RPMI7951 (cell line): Measurements from ENCODE around the gene ARHGAP31. TPM values are rescaled to one million over a fixed set of nuclear protein-coding genes. Genes with fewer than 3 reads are reported as not detected.
"Not testable (repeated sequence)": the region's sequence is repeated elsewhere in the genome, so short reads cannot be mapped to it uniquely, and the experiment has no call there.

ENCODE experiments used
- DNase-seq: peaks from one replicate; pipeline ENCODE4 v3.0.0-alpha.2; 2012; ENCODE audit warnings: low read depth
- total RNA-seq: library from RNA; depleted of rRNA; stranded (reverse); fragments of >200 nt; shearing (Covaris generic); gene quantifications from 2 replicates; pipeline ENCODE4 v1.2.3, GENCODE V29; 2014; rRNA removed

ARHGAP31 gene, protein sequence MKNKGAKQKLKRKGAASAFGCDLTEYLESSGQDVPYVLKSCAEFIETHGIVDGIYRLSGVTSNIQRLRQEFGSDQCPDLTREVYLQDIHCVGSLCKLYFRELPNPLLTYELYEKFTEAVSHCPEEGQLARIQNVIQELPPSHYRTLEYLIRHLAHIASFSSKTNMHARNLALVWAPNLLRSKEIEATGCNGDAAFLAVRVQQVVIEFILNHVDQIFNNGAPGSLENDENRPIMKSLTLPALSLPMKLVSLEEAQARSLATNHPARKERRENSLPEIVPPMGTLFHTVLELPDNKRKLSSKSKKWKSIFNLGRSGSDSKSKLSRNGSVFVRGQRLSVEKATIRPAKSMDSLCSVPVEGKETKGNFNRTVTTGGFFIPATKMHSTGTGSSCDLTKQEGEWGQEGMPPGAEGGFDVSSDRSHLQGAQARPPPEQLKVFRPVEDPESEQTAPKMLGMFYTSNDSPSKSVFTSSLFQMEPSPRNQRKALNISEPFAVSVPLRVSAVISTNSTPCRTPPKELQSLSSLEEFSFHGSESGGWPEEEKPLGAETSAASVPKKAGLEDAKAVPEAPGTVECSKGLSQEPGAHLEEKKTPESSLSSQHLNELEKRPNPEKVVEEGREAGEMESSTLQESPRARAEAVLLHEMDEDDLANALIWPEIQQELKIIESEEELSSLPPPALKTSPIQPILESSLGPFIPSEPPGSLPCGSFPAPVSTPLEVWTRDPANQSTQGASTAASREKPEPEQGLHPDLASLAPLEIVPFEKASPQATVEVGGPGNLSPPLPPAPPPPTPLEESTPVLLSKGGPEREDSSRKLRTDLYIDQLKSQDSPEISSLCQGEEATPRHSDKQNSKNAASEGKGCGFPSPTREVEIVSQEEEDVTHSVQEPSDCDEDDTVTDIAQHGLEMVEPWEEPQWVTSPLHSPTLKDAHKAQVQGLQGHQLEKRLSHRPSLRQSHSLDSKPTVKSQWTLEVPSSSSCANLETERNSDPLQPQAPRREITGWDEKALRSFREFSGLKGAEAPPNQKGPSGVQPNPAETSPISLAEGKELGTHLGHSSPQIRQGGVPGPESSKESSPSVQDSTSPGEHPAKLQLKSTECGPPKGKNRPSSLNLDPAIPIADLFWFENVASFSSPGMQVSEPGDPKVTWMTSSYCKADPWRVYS (N-terminal part only)
- 4.2 and 4.7 TPM in 2 replicates for total RNA-seq

DNA sequence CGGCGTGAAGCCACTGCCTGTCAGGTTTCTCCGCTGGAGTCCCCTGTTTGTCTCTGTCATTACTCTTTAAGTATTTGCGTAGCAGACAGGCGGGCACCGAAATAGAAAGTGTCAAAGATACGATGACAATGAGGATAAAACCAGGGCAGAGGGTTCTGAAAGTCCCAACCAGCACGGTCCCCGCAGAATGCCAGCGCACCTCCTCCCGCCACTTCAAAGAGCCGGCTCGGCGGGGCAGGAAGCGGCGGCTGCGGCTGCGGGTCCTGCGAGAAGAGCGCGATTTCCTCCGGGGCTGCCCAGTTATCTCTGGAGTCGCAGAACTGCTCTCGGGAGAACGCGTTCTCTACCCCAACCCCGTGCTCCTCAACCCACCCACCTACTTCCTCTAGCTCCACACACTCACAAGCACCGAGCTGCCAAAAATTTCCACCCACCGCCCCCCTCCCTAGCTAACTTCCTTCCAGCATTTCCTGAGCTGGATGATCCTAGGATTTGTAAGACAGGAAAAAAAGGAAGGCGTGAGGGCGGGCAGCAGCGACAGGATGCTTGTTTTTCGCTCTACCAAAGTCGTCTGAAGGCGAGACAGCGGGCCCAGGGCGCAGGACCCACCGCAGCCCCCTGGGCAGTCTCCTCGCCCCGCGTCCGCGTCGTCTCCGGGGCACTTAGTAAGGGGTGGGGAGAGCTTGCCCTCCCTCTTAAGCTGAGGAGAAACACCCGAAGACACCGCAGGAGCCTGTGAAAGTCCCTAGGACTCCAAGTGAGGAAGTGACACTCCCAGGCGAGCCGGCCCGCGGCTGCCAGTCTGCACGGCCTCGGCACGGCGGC is at the start of gene ARHGAP31:
ARHGAP31 (plus strand) TSS at position 513 of the 825 bp plus-strand sequence. CDS start 522 bp downstream, outside the sequence.
- DNase-seq: peak; percentile 77

DNA sequence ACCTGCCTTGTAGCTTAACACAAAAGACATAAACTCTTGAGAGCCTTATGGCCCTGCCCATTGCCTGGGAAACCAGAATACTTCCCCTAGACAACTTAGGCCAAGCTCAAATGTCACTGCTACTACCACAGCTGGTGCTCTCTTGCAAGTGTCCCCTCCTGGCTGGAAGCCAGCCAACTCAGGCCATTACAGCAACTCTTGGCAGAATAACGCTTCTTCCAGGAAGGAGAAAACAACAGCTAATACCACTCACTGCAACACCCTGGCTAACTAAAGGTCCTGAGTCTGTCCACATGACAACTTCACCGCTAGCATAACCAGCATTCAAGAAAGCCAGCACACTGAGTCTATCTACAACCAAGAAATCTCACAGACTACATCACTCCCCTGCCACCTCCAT is 48.4 kb upstream of the ARHGAP31 start:
- no peak for DNase-seq

DNA sequence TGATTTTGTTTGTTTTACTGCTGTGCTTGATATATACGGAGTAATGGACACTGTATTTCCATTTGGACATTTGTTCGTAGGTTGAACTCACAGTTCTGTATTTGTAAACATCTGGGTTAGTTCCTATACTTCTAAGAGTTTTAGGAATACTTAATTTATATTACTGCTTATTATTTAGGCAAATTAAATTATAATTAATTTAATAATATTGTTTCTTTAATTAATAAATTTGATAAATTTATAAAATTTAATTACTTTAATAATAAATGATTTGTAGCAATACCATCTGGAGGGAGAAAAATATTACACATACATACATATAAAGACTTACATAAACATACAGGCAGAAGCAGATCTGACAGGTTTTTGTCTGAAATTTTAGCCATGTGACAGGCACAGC is 39.0 kb upstream of the ARHGAP31 start:
- DNase-seq: no peak

DNA sequence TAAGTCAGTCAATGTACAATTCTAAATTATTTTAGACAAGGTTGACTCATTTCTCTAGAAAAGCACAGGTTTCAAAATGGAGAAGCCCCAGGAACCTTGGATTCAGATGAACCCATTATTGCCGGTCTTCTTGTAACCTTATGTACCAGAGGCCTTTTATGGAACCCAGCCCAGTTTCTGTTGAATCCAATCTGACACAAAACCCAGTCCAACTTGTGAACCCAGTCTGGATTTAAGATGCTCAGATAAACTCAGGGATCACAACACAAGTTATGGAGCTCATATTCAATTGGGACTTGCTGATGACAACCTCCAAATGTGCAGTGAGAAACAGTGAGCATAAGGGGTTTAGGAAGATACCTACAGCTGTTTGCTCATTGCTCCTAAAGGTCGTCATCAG is 37.1 kb upstream of the ARHGAP31 start:
- no peak for DNase-seq

DNA sequence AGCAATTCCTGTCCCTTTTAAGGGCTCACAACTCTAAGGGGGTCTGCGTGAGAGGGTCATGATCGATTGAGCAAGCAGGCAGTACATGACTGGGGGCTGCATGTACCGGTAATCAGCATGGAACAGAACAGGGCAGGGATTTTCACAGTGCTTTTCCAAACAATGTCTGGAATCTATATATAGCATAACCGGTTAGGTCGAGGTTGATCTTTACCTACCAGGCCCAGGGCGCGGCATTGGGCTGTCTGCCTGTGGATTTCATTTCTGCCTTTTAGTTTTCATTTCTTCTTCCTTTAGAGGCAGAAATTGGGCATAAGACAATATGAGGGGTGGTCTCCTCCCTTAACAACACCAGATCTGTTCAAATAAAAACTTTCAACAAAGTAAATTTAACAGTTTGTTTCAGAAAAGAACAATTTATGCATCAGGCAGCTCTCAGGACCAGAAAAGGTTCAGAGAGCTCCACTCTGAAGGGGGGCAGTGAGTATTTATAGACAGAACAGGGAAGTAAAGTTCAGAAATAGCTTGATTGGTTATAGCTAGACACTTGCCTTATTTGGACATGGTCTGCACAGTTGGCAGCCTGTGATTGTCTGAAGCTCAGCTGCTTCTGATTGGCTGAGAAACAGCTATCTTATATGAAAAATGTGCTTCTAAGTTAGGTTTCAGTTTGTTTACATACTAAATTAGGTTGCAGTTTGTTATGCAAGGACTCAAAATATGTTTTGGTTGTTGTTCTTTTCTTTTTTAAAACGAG is 36.4 kb upstream of the ARHGAP31 start:
- peak; percentile 50 for DNase-seq

DNA sequence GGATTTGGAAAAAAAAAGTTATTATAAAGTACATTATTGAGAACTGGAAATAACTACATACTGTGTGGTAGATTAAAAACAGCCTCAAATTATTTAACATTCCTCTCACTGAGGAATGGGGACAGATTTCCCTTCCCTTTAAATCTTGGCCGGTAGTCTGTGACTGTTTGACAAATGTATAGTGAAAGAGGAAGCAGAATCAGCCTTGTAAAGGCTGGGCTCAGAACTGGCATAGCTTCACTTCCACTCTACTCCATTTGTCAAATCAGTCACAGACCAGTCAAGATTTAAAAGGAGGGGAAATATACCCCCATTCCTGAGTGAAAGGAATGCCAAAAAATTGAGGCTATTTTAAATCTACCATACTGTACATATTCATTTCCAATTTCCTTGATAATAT is 35.3 kb upstream of the ARHGAP31 start:
- no peak for DNase-seq

DNA sequence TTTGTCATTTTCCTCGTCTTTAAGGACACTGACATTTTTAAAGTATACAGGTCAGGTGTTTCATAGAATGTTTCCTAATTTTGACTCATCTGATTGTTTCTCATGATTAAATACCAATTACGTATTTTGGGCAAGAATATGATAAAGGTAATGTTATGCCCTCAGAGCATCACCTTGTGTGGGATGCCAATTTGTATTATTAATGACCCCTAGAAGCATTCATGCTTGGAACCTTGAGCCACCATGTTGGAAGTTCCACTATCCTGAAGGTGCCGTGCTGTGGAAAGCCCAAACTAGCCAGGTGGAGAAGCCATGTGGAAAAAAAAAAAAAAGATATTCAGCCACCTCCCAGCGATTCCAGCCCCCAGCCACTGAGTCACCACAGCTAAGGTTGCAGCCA is 34.4 kb upstream of the ARHGAP31 start:
- DNase-seq: no peak

DNA sequence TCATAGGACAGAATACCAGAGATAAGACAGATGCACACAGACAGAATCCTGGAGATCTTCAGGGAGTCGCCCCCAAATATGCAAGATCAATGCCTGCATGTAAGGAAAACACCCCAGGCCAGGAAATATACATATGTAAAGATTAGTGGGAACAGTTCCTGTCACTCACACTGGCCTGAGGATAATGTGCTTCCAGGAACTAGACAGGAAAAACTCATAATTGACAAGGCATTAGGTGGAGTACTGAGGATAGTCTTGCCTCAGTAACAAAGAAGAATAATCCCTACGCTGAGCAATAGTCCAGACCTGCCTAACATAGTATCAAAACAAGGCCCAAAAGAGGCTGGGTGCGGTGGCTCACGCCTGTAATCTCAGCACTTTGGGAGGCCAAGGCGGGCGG is 33.1 kb upstream of the ARHGAP31 start:
- no peak for DNase-seq

DNA sequence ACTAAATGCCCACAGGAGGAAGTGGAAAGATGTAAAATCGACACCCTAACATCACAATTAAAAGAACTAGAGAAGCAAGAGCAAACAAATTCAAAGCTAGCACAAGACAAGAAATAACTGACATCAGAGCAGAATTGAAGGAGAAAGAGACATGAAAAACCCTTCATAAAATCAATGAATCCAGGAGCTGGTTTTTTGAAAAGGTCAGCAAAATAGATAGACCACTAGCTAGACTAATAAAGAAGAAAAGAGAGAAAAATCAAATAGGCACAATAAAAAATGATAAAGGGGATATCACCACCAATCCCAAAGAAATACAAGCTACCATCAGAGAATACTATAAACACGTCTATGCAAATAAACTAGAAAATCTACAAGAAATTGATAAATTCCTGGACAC is 24.0 kb upstream of the ARHGAP31 start:
- DNase-seq: not testable (repeated sequence)

DNA sequence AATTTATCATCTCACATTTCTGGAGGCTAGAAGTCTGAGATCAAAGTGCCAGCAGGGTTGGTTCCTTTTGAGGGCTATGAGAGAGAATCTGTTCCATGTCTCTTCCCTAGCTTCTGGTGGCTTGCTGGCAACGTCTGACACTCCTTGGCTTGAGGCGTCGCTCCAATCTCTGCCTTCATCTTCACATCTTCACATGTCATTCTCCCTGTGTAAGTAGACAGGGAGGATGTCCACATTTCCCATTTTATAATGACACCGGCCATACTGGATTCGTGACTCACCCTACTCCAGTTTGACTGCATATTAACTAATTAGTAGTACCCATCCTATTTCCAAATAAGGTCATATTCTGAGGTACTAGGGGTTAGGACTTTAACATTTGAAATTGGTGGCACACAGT is 17.5 kb upstream of the ARHGAP31 start:
- DNase-seq: peak; percentile 18

DNA sequence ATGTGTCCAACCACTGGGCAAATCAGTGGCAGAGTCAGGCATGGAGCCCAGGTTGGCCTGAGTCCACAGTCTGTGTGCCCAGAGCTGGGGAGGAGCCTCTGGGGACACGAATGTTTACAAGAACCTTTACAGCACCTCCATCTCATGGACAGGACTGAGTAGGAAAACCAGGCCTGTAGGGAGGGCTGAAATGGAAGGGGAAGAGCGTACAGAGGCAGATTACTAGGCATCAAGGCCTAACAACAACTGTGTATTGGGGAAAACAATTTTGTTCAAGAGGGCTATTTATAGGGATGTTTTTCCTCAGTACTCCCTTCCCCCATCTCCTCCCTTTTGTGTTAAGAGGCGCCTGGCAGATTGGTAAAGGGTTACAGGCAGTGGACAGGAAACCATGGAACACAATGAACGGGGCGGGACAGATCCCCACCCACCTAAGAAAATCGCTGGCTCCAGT is 15.1 kb upstream of the ARHGAP31 start:
- peak; percentile 41 for DNase-seq

DNA sequence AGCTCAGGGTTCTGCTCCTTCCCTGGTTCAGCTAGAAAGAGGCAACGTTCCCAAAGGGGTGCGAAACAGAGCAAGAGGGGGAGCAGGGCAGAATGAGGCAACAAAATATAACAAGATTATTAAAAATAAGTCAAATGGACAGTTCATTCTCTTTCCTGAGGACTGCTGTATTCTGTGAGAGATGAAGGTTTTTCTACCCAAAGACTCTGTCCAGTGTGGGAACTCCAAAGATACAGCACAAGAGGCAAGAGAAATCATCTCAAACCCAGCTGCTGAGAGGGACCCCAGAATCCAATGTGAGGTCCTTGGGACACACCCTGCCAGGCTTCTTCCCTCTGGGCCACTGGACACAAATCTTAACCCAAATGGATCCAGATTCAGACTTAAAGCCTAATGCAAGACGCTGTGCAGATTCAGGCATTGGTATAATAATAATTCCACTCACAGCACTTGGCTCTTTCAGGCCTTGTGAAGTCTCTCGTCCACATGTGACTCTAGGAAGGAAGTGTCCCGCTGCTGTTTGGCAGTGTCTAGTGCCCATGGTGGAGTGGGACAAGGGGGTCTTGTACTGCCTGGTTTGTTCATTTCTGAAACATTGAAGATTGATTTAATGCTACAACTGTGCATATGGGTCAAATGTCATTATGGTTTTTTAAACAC is 14.5 kb upstream of the ARHGAP31 start:
- no peak for DNase-seq

DNA sequence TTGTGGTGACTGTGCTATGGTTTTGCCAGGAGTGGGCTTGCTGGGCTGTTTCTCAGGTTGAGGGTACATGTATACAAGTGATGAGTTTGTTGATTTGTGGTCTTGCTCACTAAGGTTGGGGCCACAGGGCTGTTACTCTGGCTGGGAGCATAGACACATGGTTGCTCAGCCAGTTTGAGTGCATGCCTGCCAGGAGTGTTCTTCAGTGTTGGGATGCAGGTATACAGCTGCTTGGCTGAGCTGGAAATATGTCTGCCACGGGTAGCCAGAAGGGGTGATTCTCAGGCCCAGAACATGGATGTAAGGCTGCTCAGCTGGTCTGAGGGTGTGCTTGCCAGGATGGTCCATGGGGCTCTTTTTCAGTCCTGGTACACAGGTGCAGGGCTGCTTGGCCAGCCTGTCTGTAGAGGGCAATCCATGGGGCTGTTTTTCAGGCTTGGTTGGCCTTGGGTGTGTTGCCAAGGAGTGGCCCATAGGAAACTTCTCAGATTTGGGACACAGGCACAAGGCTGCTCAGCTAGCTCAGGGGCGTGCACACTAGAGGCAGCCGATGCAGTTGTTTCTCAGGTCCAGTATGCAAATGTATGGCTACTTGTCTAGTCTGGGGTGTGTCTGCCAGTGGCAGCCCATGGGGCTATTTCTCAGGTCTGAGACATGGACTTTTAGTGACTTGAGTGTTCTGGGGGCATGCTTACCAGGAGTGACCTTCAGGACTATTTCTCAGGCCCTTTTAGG is 5.3 kb upstream of the ARHGAP31 start:
- no peak for DNase-seq

DNA sequence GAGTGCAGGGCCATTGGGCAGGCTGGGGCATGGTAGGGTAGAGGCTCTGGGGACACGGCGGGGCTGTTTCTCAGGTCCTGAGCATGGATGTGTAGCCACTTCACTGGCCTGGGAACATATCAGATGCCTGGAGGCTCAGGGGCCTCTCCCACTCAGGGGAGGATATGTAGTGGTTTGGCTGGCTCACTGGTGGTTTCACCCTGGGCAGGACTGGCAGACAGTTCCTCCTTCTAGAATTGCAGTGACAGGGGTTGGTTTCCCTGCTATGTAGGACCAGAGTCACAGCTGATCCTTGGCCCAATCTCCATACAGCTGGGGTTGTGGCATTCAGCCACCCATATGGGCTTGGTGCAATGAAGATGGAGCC is 4.8 kb upstream of the ARHGAP31 start:
- DNase-seq: peak; percentile 85

DNA sequence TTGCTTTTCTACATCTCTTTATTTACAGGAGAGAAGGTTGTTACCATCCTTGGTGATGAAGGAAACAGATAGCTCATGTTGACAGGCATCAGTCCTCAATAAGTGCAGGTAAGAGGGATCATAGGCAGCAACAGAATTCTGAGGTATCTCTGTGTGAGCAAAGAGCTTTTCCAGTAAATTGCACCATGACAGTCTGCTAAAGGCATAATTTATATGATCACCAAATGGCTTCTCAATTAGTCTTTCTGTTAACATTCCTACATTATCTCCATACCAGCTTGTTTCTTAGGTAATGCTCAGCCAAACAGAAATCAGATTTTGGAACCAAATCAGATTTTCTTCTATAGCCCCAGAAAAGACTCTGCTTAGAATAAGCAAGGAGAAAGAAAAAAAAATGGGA is 3.6 kb upstream of the ARHGAP31 start:
- no peak for DNase-seq

DNA sequence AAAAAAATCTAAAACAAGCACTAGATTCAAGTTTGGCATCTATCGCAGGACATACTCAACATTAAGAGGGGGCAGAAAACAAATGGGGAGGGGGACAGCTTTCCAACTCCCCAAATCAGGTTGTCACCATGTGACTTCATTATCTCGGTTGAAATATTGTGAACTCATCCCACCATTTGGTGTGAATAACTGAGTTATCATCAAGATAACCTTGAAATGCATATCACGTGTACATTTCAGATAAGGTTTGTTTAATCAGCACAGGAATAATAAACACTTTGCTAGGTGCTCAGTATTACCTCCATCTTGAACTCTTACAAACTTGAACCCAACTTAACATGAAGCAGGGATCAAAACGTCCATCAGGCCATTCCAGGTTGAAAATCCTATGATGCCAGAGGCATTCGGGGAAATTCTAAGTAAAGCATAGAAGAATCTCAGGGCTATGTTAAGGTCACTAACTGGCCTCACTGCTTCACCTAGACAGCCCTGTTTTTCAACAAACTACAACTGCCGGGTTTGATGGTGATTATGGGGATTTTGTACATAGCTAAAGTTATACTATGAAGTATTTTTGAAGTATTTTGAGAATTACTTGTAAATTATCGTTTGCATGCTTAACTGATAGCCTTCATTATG is 3.0 kb upstream of the ARHGAP31 start:
- no peak for DNase-seq

DNA sequence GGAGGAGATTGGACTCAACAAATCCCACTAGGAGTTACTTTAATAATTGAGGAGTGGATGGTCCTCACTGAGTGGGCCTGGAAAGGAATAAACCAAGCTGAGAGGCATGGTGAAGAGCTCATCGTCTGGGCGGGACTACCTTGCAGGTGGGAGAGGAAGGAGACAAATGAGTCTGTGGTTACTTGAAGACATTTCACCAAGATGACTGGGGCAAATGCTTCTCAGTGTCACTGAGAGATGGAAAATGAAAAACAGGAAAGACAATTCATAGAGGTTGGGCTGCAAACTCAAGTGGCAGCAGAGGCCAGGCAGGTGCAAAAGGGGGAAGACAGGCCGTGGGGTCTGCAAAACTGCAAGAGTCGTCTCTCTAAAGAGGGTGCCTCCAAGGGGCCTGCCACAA is 1.5 kb upstream of the ARHGAP31 start:
- DNase-seq: no peak

DNA sequence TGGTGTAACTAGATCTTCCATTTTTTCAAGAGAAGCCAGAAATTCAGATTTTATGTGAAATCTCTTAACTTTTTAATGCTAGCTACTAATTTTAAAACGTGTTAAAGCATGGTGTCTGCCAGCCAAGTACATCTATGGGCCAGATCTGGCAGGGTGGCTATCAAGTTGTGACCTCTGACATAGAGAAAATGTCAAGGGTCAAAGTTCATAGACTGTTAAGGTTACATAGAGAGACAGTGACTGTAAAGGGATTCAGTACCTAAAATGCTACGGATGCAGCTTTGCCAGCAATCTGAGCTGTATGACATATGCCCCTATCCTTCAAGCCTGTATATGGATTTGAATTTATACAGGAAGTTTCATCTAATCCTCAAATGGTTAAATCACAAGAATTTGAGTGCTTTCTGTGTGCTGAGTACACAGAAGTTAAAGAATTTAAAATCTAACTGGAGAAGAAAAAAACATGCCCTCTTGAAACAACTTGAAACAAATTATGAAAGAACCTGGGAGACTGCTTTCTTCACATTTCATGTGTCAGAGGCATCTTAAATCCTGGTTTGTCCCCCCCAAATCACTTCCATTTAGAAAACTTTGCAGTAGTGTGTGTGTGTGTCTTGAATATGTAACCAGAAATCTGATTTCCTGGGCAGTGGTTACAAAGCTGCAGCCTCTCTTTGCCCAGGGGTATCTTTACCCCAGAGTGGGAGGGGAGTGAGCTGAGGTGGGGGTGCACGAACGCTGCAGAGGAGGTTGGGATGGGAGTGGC is 895 bp upstream of the ARHGAP31 start:
- peak; percentile 53 for DNase-seq
